Mesenchymal stem cell (in vitro differentiated cells and primary cell): Measurements from ENCODE around the gene SORBS2.
A peak's percentile ranks its signal among the peaks of the same experiment; 100 is the strongest.

Experiments used
- DNase-seq: peaks from one replicate; pipeline ENCODE4 v3.0.0-alpha.2; 2013
- H2AFZ ChIP-seq: one replicate; pipeline ENCODE4 v1.6.1; 2013; ENCODE audit warnings: low read depth, mild to moderate bottlenecking, control low read depth, inconsistent platforms, low read length, moderate library complexity
- H2AK5ac ChIP-seq: 2 replicates; pipeline ENCODE4 v1.6.1; 2013; ENCODE audit warnings: low read length, moderate library complexity, mild to moderate bottlenecking, inconsistent platforms; ENCODE audit not compliant: severe bottlenecking
- H2BK120ac ChIP-seq: one replicate; pipeline ENCODE4 v1.6.1; 2013; ENCODE audit warnings: low read depth, mild to moderate bottlenecking, inconsistent platforms, low read length, moderate library complexity
- H2BK12ac ChIP-seq, 2 experiments: one replicate each; pipeline ENCODE4 v1.6.1; 2013; ENCODE audit warnings: inconsistent platforms in 2 of 2, low read length in 2 of 2, mild to moderate bottlenecking in 2 of 2, moderate library complexity in 2 of 2, control low read depth in 1 of 2
- H2BK15ac ChIP-seq: one replicate; pipeline ENCODE4 v1.6.1; 2013; ENCODE audit warnings: mild to moderate bottlenecking, low read depth, inconsistent platforms; ENCODE audit not compliant: poor library complexity, severe bottlenecking
- H2BK5ac ChIP-seq: 2 replicates; pipeline ENCODE4 v1.6.1; 2013; ENCODE audit warnings: low read depth, mild to moderate bottlenecking, low read length, control low read depth, inconsistent platforms; ENCODE audit not compliant: poor library complexity, severe bottlenecking
- H3K14ac ChIP-seq, 2 experiments: one replicate each; pipeline ENCODE4 v1.6.1; 2013; ENCODE audit warnings: inconsistent platforms in 2 of 2, low read length in 2 of 2, control low read depth in 1 of 2, mild to moderate bottlenecking in 1 of 2, moderate library complexity in 1 of 2
- H3K18ac ChIP-seq, 2 experiments: one replicate each; pipeline ENCODE4 v1.6.1; 2013; ENCODE audit warnings: inconsistent platforms in 2 of 2, low read length in 2 of 2, control low read depth in 1 of 2, low read depth in 1 of 2, mild to moderate bottlenecking in 1 of 2
- H3K23ac ChIP-seq, 2 experiments: one replicate each; pipeline ENCODE4 v1.6.1; 2013; ENCODE audit warnings: inconsistent platforms in 2 of 2, low read length in 2 of 2, mild to moderate bottlenecking in 2 of 2, moderate library complexity in 2 of 2, control low read depth in 1 of 2
- H3K27ac ChIP-seq: 2 replicates; pipeline ENCODE4 v1.5.1; 2013; ENCODE audit warnings: mild to moderate bottlenecking, moderate library complexity, low read length, control low read depth, inconsistent platforms; ENCODE audit not compliant: poor library complexity, severe bottlenecking
- H3K27me3 ChIP-seq, 2 experiments: 2 replicates each; pipeline versions ENCODE4 v1.6.1 to v1.7.0; 2013; ENCODE audit warnings: low read length in 2 of 2, mild to moderate bottlenecking in 2 of 2, moderate library complexity in 2 of 2, control low read depth in 1 of 2, inconsistent platforms in 1 of 2; ENCODE audit not compliant: control insufficient read depth in 1 of 2, insufficient read depth in 1 of 2
- H3K36me3 ChIP-seq, 2 experiments: 2 replicates each; pipeline versions ENCODE4 v1.6.1 to v1.7.0; 2013; ENCODE audit warnings: low read length in 2 of 2, control low read depth in 1 of 2, inconsistent platforms in 1 of 2, low read depth in 1 of 2, mild to moderate bottlenecking in 1 of 2; ENCODE audit not compliant: insufficient read depth in 2 of 2, control insufficient read depth in 1 of 2
- H3K4ac ChIP-seq, 2 experiments: one replicate each; pipeline ENCODE4 v1.6.1; 2013; ENCODE audit warnings: inconsistent platforms in 2 of 2, low read length in 2 of 2, mild to moderate bottlenecking in 2 of 2, moderate library complexity in 2 of 2, control low read depth in 1 of 2, low read depth in 1 of 2
- H3K4me1 ChIP-seq: 2 replicates; pipeline ENCODE4 v1.6.1; 2013; ENCODE audit warnings: low read depth, low read length, control low read depth; ENCODE audit not compliant: control insufficient read depth, insufficient read depth
- H3K4me2 ChIP-seq: 2 replicates; pipeline ENCODE4 v1.6.1; 2013; ENCODE audit warnings: low read length, mild to moderate bottlenecking, inconsistent platforms; ENCODE audit not compliant: poor library complexity, severe bottlenecking
- H3K4me3 ChIP-seq, 2 experiments: 2 replicates each; pipeline versions ENCODE4 v1.5.1 to v1.7.0; 2013; ENCODE audit warnings: low read length in 2 of 2, mild to moderate bottlenecking in 2 of 2, control low read depth in 1 of 2, low read depth in 1 of 2; ENCODE audit not compliant: insufficient read depth in 1 of 2
- H3K79me1 ChIP-seq: replicated peaks from 2 replicates; pipeline ENCODE4 v1.6.1; 2013; ENCODE audit warnings: mild to moderate bottlenecking, control low read depth, low read length, inconsistent platforms; ENCODE audit not compliant: poor library complexity, severe bottlenecking
- H3K9ac ChIP-seq: 2 replicates; pipeline ENCODE4 v1.7.0; 2013; ENCODE audit warnings: mild to moderate bottlenecking, low read length, moderate library complexity
- H3K9me3 ChIP-seq: 2 replicates; pipeline ENCODE4 v1.7.0; 2013; ENCODE audit warnings: mild to moderate bottlenecking, low read length; ENCODE audit not compliant: control insufficient read depth
- H4K8ac ChIP-seq: one replicate; pipeline ENCODE4 v1.6.1; 2013; ENCODE audit warnings: inconsistent platforms, mild to moderate bottlenecking, low read length, moderate library complexity
- H4K91ac ChIP-seq: one replicate; pipeline ENCODE4 v1.6.1; 2013; ENCODE audit warnings: mild to moderate bottlenecking, low read length, inconsistent platforms
- WGBS: methylation state at CpG from one replicate; pipeline ENCODE4 v1.1.7; 2013; ENCODE audit warnings: mixed read lengths; 5-methylcytosine and 5-hydroxymethylcytosine counted together

The SORBS2 gene

DNA sequence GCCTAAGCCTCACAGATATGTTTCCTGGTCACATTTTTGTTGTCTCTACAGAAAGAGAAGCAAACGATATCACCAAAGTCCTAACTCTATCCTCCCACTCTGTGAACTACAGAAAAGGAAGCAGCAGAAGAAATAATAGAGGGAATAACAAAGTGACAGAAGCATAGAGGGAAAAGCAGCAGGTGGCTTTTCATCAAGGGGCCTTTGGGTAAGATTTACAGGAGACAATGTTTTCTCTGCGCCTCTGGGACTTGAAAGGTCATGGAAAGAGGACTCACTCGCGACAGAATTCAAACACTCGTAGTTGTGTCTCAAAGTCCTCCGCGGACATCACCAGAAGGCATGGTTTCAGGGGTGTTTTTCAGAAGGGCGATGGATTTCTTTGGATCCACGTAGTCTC is 66.1 kb downstream of the SORBS2 start:
- Histone ChIP-seq H2AFZ (no peak overlapping the region), H3K4ac (no peak overlapping the region), H3K23ac (no peak overlapping the region), H4K8ac (no peak overlapping the region), H3K18ac (no peak overlapping the region), H3K4me1 (peaks cover 5% of the 10 kb centered on the region), H2BK5ac (no peak overlapping the region), H2BK12ac (no peak overlapping the region), H2AK5ac (no peak overlapping the region), H3K36me3 (no peaks in the 10 kb centered on the region), H3K4me3 (no peak overlapping the region), H3K9me3 (no peaks in the 10 kb centered on the region), H3K9ac (no peak overlapping the region), H3K79me1 (peaks cover 2% of the 10 kb centered on the region), H2BK15ac (no peak overlapping the region), H3K27ac (no peak overlapping the region), H3K14ac (no peak overlapping the region), H3K4me2 (no peak overlapping the region), H4K91ac (no peak overlapping the region), H2BK120ac (no peak overlapping the region), H3K27me3 (no peaks in the 10 kb centered on the region)
- WGBS, result 94% methylated on average over 8 of the region's 9 CpGs
- no peak for DNase-seq

GRCh38 chr4:185744946-185745345 is 67.0 kb downstream of the SORBS2 start:
- no peak for DNase-seq
- no peak overlapping the region for H3K4me3 ChIP-seq
- H2BK15ac ChIP-seq, result no peak overlapping the region
- H3K4me1 ChIP-seq, result peaks cover 11% of the 10 kb centered on the region
- no peak overlapping the region for H2BK5ac ChIP-seq
- H3K9me3 ChIP-seq, result no peaks in the 10 kb centered on the region
- H2AFZ ChIP-seq, result no peak overlapping the region
- H2BK12ac ChIP-seq, result no peak overlapping the region
- H3K27ac ChIP-seq, result no peak overlapping the region
- no peak overlapping the region for H3K18ac ChIP-seq
- H4K8ac ChIP-seq, result no peak overlapping the region
- no peak overlapping the region for H3K23ac ChIP-seq
- WGBS, result 89% methylated on average over 9 of the region's 9 CpGs
- no peak overlapping the region for H4K91ac ChIP-seq
- no peak overlapping the region for H3K14ac ChIP-seq
- no peaks in the 10 kb centered on the region for H3K27me3 ChIP-seq
- H3K79me1 ChIP-seq, result peaks cover 8% of the 10 kb centered on the region
- no peak overlapping the region for H3K4me2 ChIP-seq
- no peak overlapping the region for H2BK120ac ChIP-seq
- no peaks in the 10 kb centered on the region for H3K36me3 ChIP-seq
- H2AK5ac ChIP-seq, result peak overlapping the region; percentile 13
- no peak overlapping the region for H3K9ac ChIP-seq
- H3K4ac ChIP-seq, result no peak overlapping the region

DNA sequence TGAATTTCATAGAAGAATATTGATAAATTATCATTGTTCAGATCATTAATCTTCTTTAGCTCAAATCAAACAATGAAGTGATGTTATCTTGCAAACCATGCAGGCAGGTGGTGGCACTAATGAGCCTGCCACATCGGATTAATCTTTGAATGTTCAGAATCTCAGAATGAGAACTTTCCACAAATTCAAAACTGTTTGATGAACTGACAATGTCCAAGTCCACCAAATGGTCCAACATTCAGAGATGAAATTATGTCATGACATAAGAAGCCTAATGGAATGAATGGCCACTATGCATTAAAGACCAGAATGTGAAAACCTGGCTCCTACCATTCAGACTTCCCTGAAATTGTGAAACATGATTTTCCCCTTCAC is 67.5 kb downstream of the SORBS2 start:
- peaks cover 8% of the 10 kb centered on the region for H3K79me1 ChIP-seq
- no peak overlapping the region for H2BK15ac ChIP-seq
- H3K4me1 ChIP-seq, result peaks cover 11% of the 10 kb centered on the region
- no peak overlapping the region for H3K4me3 ChIP-seq
- H2BK5ac ChIP-seq, result no peak overlapping the region
- no peaks in the 10 kb centered on the region for H3K36me3 ChIP-seq
- no peak overlapping the region for H3K4ac ChIP-seq
- no peak overlapping the region for H3K9ac ChIP-seq
- no peaks in the 10 kb centered on the region for H3K27me3 ChIP-seq
- WGBS, result 100% methylated on average over 1 of the region's 1 CpG
- no peak for DNase-seq
- H3K23ac ChIP-seq, result no peak overlapping the region
- H2BK120ac ChIP-seq, result no peak overlapping the region
- H3K18ac ChIP-seq, result no peak overlapping the region
- no peak overlapping the region for H3K27ac ChIP-seq
- no peak overlapping the region for H3K4me2 ChIP-seq
- no peak overlapping the region for H4K8ac ChIP-seq
- no peaks in the 10 kb centered on the region for H3K9me3 ChIP-seq
- H4K91ac ChIP-seq, result no peak overlapping the region
- no peak overlapping the region for H2AFZ ChIP-seq
- no peak overlapping the region for H2BK12ac ChIP-seq
- no peak overlapping the region for H2AK5ac ChIP-seq
- no peak overlapping the region for H3K14ac ChIP-seq

GRCh38 chr4:185743722-185744487 is 68.1 kb downstream of the SORBS2 start:
- Histone ChIP-seq H4K8ac (no peak overlapping the region), H3K9me3 (no peaks in the 10 kb centered on the region), H2AFZ (no peak overlapping the region), H3K9ac (no peak overlapping the region), H3K4me2 (no peak overlapping the region), H3K27me3 (no peaks in the 10 kb centered on the region), H2AK5ac (no peak overlapping the region), H3K4me3 (no peak overlapping the region), H3K4me1 (peaks cover 11% of the 10 kb centered on the region), H3K36me3 (no peaks in the 10 kb centered on the region), H3K18ac (no peak overlapping the region), H3K14ac (no peak overlapping the region), H2BK12ac (no peak overlapping the region), H3K79me1 (peaks cover 8% of the 10 kb centered on the region), H2BK15ac (no peak overlapping the region), H3K27ac (no peak overlapping the region), H2BK5ac (no peak overlapping the region), H4K91ac (no peak overlapping the region), H2BK120ac (no peak overlapping the region), H3K4ac (no peak overlapping the region), H3K23ac (no peak overlapping the region)
- no CpG with 5 or more reads among the region's 2 CpGs for WGBS
- no peak for DNase-seq
